HepG2 (cell line): Measurements from ENCODE around the gene SMIM41. TPM values are rescaled to one million over a fixed set of nuclear protein-coding genes. Genes with fewer than 3 reads are reported as not detected.

Experiments
- ARID2 ChIP-seq: sonication (generic); formaldehyde crosslinking; IDR thresholded peaks from 2 replicates; pipeline ENCODE4 v1.8.1; 2022; ENCODE audit warnings: mild to moderate bottlenecking, missing genetic modification reagents, borderline replicate concordance
- ATAD3A ChIP-seq: sonication (generic); formaldehyde crosslinking; IDR thresholded peaks from 2 replicates; pipeline ENCODE4 v1.4.0; 2020; ENCODE audit warnings: missing genetic modification reagents
- ATF1 ChIP-seq: IDR thresholded peaks from 2 replicates; pipeline ENCODE4 v1.6.1; 2016; ENCODE audit warnings: mild to moderate bottlenecking, control low read depth
- CBFB ChIP-seq: sonication (generic); formaldehyde crosslinking; IDR thresholded peaks from 2 replicates; pipeline ENCODE4 v1.4.0; 2020; ENCODE audit warnings: missing genetic modification reagents
- ELF1 ChIP-seq: sonication (generic); formaldehyde crosslinking; IDR thresholded peaks from 2 replicates; pipeline ENCODE4 v1.4.0; 2020; ENCODE audit warnings: missing genetic modification reagents
- GTF2F1 ChIP-seq: fragments of 150-350 bp; IDR thresholded peaks from 2 replicates; pipeline ENCODE4 v1.6.1; 2014; ENCODE audit warnings: low read length
- HMGXB4 ChIP-seq, 2 experiments: sonication (generic) in 1 of 2; formaldehyde crosslinking in 1 of 2; IDR thresholded peaks; 2 replicates each; pipeline versions ENCODE4 v1.4.0 to v1.6.1; 2018 to 2020; ENCODE audit warnings: missing genetic modification reagents in 2 of 2, borderline replicate concordance in 1 of 2, low read depth in 1 of 2, mild to moderate bottlenecking in 1 of 2, missing biosample characterization in 1 of 2
- IKZF4 ChIP-seq: sonication (generic); formaldehyde crosslinking; IDR thresholded peaks from 2 replicates; pipeline ENCODE4 v1.5.1; 2020; ENCODE audit warnings: borderline replicate concordance, mild to moderate bottlenecking, low read depth, missing genetic modification reagents; ENCODE audit errors: not compliant biosample characterization
- MLLT10 ChIP-seq: sonication (generic); formaldehyde crosslinking; IDR thresholded peaks from 2 replicates; pipeline ENCODE4 v1.4.0; 2020; ENCODE audit warnings: missing genetic modification reagents
- NCOA2 ChIP-seq: sonication (generic); formaldehyde crosslinking; IDR thresholded peaks from 2 replicates; pipeline ENCODE4 v1.8.0; 2022; ENCODE audit warnings: inconsistent platforms
- NFYB ChIP-seq: sonication (generic); formaldehyde crosslinking; IDR thresholded peaks from 2 replicates; pipeline ENCODE4 v1.4.0; 2020; ENCODE audit warnings: missing genetic modification reagents
- NR3C1 ChIP-seq: sonication (generic); formaldehyde crosslinking; IDR thresholded peaks from 2 replicates; pipeline ENCODE4 v1.4.0; 2020; ENCODE audit warnings: missing genetic modification reagents
- SALL2 ChIP-seq: sonication (generic); formaldehyde crosslinking; IDR thresholded peaks from 2 replicates; pipeline ENCODE4 v1.8.1; 2023; ENCODE audit warnings: mild to moderate bottlenecking, missing genetic modification reagents, inconsistent platforms
- TP53 ChIP-seq: sonication (generic); formaldehyde crosslinking; conservative IDR thresholded peaks from 2 replicates; pipeline ENCODE4 v1.4.0; 2020; ENCODE audit warnings: missing genetic modification reagents
- XRCC5 ChIP-seq: fragments of 200-400 bp; formaldehyde crosslinking; optimal IDR thresholded peaks from 2 replicates; pipeline ENCODE3; 2017; ENCODE audit warnings: mild to moderate bottlenecking, low read length
- ZBTB46 ChIP-seq: sonication (generic); formaldehyde crosslinking; IDR thresholded peaks from 2 replicates; pipeline ENCODE4 v1.4.0; 2020; ENCODE audit warnings: mild to moderate bottlenecking, missing genetic modification reagents, borderline replicate concordance
- ZMYM2 ChIP-seq: sonication (generic); formaldehyde crosslinking; IDR thresholded peaks from 2 replicates; pipeline ENCODE4 v1.8.0; 2022; ENCODE audit warnings: mild to moderate bottlenecking, missing genetic modification reagents
- ZNF292 ChIP-seq: sonication (generic); formaldehyde crosslinking; IDR thresholded peaks from 2 replicates; pipeline ENCODE4 v1.8.1; 2022; ENCODE audit warnings: mild to moderate bottlenecking, low read depth, missing genetic modification reagents, borderline replicate concordance
- ZNF326 ChIP-seq: sonication (generic); formaldehyde crosslinking; IDR thresholded peaks from 2 replicates; pipeline ENCODE4 v1.4.0; 2020; ENCODE audit warnings: missing genetic modification reagents, borderline replicate concordance
- ZNF546 ChIP-seq: sonication (generic); formaldehyde crosslinking; conservative IDR thresholded peaks from 2 replicates; pipeline ENCODE4 v1.8.1; 2023; ENCODE audit warnings: mild to moderate bottlenecking, missing genetic modification reagents
- ZNF550 ChIP-seq: sonication (generic); formaldehyde crosslinking; IDR thresholded peaks from 2 replicates; pipeline ENCODE4 v1.4.0; 2020; ENCODE audit warnings: mild to moderate bottlenecking, missing genetic modification reagents, borderline replicate concordance
- ZNF598 ChIP-seq: sonication (generic); formaldehyde crosslinking; IDR thresholded peaks from 2 replicates; pipeline ENCODE4 v1.5.1; 2020; ENCODE audit warnings: mild to moderate bottlenecking, missing genetic modification reagents, borderline replicate concordance
- ZNF747 ChIP-seq: sonication (generic); formaldehyde crosslinking; IDR thresholded peaks from 2 replicates; pipeline ENCODE4 v1.8.1; 2023; ENCODE audit warnings: missing genetic modification reagents, mild to moderate bottlenecking, borderline replicate concordance
- ZNF776 ChIP-seq: sonication (generic); formaldehyde crosslinking; IDR thresholded peaks from 2 replicates; pipeline ENCODE4 v1.4.0; 2020; ENCODE audit warnings: mild to moderate bottlenecking, missing genetic modification reagents
- ZNF784 ChIP-seq: sonication (generic); formaldehyde crosslinking; IDR thresholded peaks from 2 replicates; pipeline ENCODE4 v1.5.1; 2020; ENCODE audit warnings: missing genetic modification reagents, mild to moderate bottlenecking, borderline replicate concordance
- ZSCAN5A ChIP-seq: sonication (generic); formaldehyde crosslinking; IDR thresholded peaks from 2 replicates; pipeline ENCODE4 v1.8.0; 2022; ENCODE audit warnings: mild to moderate bottlenecking, missing genetic modification reagents, borderline replicate concordance
- polyA plus RNA-seq, 8 experiments: library from polyadenylated mRNA; depleted of rRNA in 3 of 8; stranded (reverse) in 7 of 8; unstranded in 1 of 8; fragments of >200 nt; fragmentation: Illumina TruSeq in 4 of 8; extraction: Trizol in 4 of 8; gene quantifications; 2 replicates each; pipeline versions ENCODE4 v1.2.1 to v1.2.3, GENCODE V29; 2011 to 2016; ENCODE audit warnings: low read depth in 4 of 8, missing spikeins in 1 of 8, mixed read lengths in 1 of 8; ENCODE audit not compliant: insufficient read depth in 1 of 8
- total RNA-seq, 5 experiments: library from RNA; depleted of rRNA; stranded (reverse); fragments of >200 nt; fragmentation: Illumina TruSeq; extraction: Trizol; gene quantifications; 2 replicates each; pipeline ENCODE4 v1.2.3, GENCODE V29; 2016; ENCODE audit warnings: low read depth in 1 of 5

The SMIM41 gene
- total and polyA plus RNA-seq, 2 of the 13 experiments (the other 11 are each of a cell fraction or from before 2014, with no cell fraction given), result not detected

- TF ChIP-seq ZNF747 (CRISPR knock-in tag), result no peak
- no peak for TF ChIP-seq HMGXB4 (CRISPR knock-in tag; IDR thresholded peaks at IDR 0.05; ENCODE audit: borderline replicate concordance in 1 of 2, low read depth in 1 of 2)
- no peak for TF ChIP-seq GTF2F1
- TF ChIP-seq ZNF326, result no peak
- TF ChIP-seq ZBTB46 (CRISPR knock-in tag), result no peak
- TF ChIP-seq ZSCAN5A (CRISPR knock-in tag), result no peak
- TF ChIP-seq ZNF784 (CRISPR knock-in tag), result no peak
- no peak for TF ChIP-seq ARID2 (CRISPR knock-in tag)
- TF ChIP-seq NR3C1 (CRISPR knock-in tag), result no peak
- TF ChIP-seq ZNF292, result no peak
- TF ChIP-seq SALL2 (CRISPR knock-in tag), result no peak
- no peak for TF ChIP-seq ATF1 (CRISPR knock-in tag)
- no peak for TF ChIP-seq ZNF546
- TF ChIP-seq ZNF776 (CRISPR knock-in tag), result no peak
- TF ChIP-seq NFYB (CRISPR knock-in tag), result no peak
- TF ChIP-seq ELF1, result no peak
- no peak for TF ChIP-seq MLLT10 (CRISPR knock-in tag)
- no peak for TF ChIP-seq ZNF598 (CRISPR knock-in tag)
- no peak for TF ChIP-seq XRCC5
- peak; percentile 44; the same call in 1 of the 2 replicates for TF ChIP-seq NCOA2 (CRISPR knock-in tag)
- no peak for TF ChIP-seq ZNF550
- TF ChIP-seq ZMYM2, result peak; percentile 51; the same call in 1 of the 2 replicates
- TF ChIP-seq TP53 (CRISPR knock-in tag), result no peak
- no peak for TF ChIP-seq ATAD3A (CRISPR knock-in tag)
- no peak for TF ChIP-seq CBFB (CRISPR knock-in tag)
- no peak for TF ChIP-seq IKZF4 (CRISPR knock-in tag)
Observed at GRCh38 chr12:52082026-52082668, 2.6 kb downstream of the SMIM41 start (continued).
